ENCODE results near the gene OGDH.
"Not testable (repeated sequence)": the region's sequence is repeated elsewhere in the genome, so short reads cannot be mapped to it uniquely, and the experiment has no call there.

The OGDH gene

DNA sequence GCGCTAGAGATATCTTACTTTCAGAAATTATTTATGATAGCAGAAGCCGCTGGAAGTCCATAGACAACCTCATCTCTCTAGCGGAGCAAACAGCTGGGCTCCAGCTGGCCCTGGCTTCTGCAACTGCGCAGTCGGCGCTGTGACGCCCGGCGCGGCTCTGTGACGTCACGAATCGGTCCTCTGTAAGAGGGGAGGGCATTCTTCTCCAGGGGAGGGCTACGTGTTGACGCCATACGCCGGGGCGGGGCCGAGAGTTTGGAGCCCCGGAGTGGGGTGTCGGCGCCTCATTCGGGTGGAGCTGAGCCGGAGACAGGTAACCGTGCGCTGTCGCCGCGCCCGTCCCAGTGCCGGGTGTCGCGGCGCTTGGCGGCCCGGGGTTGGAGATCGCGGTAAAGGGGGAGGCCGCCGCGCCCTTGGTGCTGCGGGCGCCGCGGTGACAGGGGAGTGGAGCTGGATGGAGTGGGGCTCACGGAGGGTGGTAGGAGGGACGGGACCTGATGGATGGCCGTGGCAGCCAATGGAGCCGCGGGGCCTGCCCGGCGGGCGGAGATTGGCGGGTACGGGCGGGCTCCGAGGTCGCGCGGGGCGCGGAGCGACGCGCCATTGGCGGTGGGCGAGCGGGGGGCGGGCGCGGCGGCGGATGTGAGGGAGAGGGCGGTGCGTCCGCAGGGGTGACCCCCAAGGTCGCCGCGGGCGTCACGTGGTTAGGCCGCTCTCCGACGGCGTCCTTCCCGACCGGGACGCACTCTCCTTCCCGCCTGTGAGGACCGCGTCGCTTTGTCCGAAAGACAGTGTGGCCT lies at the start of gene OGDH:
Gene OGDH (plus strand): TSS at position 287 of the 800 bp plus-strand sequence. CDS start 17,717 bp downstream, outside the sequence.
- DNase-seq, result peak; percentile 100

DNA sequence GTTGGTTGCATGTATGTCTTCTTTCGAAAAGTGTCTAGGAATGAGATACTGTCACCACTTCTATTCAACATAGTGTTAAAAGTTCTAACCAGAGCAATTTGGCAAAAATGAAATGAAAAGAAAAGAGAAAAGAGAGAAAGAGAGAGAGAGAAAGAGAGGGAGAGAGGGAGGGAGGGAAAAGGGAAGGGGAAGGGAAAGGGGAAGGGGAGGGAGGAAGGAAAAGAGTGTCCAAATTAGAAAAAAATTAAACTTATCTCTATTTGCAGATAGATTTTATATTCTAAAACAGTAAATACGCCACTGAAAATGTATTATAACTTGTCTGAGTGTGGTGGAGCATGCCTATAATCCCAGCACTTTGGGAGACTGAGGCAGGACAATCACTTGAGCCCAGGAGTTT lies 48.9 kb upstream of the OGDH start:
- DNase-seq, result no peak

DNA sequence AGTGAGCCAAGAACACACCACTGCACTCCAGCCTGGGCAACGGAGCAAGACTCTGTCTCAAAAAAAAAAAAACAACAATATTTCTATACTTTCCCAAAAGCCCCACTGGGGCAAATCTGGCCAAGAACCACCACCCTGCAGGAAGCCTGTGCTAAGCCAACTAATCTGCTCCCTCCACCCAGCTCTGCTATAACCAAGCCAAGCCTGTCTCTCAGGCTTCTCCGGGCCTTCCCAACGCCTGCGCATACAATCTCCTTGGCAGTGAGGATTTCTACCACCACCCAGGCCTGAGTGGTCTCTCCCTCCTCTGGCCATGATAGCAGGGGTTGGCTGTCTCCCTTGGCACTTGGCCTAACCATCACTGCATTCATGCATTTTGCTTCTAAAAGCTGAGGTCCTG lies 46.9 kb upstream of the OGDH start:
- no peak for DNase-seq

DNA sequence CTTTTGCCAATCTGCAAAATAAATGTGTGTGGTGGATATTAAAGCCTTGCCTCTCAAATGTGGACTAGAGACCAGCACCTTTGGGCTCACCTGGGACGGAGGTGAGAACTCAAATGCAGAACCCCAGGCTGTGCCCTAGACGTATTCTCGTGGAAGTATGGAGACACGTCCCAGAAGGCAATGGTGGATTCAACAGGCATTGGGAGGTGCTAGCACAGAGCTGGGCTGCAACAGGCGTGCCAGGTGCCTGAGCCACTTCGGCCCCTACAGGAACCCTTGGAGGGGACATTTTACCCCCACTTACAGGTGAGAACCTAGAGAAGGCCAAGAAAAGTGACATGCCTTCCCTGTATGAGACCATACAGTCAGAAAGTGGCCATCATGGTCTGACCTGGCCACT lies 44.9 kb upstream of the OGDH start:
- DNase-seq, result no peak

DNA sequence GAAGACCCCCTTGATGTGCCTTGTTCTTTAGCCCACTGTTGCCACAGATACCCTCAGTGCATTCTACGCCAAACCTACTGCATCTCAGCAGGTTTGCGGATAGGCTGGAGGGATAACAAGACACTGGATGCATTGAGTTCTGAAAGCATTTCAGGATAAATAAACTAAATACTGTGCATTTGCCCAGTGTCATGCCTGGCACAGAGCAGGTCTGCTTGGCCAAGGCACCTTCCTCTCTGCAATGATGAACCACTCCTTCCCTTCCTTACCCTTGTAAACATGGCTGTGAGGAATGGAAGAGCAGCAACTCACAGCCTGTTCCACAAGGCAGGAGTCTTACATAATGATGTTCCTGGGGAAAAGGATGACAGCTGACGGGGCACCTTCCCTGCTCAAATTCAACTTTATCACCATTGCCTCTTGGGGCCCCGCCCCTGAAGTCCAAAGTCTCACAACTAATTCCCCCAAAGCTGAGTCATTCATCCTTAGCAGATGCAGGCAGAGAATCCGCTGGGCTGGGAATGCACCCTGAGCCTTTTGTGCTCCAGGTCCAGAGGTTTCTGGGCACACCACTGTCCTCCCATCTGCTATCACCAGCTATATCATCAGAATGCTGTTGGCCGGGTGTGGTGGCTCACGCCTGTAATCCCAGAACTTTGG lies 44.3 kb upstream of the OGDH start:
- no peak for DNase-seq

DNA sequence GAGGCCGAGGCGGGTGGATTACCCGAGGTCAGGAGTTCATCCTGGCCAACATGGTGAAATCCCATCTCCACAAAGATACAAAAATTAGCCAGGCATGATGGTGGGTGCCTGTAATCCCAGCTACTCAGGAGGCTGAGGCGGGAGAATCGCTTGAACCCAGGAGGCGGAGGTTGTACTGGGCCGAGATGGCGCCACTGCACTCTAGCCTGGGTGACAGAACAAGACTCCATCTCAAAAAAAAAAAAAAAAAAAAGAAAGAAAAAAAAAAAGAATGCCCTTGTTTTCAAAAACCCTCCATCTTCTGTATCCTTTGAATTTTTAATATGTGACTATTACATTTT lies 43.8 kb upstream of the OGDH start:
- DNase-seq, result not testable (repeated sequence)

DNA sequence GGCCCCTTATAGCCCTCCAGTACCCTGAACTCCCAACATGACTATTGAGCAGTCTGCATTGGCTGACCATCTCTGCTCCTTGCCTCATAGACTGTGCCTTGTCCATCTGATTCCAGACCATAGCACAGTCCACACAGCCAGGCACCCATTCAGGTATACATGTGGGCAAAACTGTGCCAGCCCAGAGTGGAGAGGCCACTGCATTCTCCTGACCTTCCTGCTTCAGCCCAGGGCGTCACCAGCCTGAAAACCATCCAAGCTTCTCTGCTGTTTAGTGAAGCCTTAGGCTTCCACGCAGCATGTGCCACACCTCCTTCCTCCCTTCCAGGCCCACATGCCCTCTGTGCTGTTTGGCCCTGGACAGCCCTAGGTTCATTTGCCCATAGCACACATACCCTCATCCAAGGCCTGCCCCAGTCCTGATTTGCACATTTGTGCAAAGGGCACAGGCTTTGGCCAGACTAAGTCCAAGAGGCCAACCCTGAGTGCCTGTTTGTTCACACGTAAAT lies 43.2 kb upstream of the OGDH start:
- DNase-seq, result no peak

DNA sequence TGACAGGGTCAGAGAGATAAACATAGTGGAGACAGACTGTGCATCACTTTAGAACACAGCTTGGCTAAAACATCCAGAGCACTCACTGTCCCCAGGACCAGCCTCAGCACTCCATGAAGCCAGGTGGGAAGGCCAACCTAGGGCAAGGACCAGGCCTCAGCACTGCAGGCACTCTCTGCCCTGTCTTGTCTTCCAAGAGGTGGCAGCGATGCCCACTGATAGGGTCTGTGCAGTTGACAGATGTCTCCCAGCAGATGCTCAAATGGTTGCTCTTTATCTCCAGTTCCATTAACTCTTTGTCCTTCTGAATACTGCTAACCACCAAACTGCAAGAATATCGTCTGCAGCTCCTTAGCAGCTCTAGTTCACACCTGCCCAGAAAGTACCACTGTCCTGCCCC lies 41.8 kb upstream of the OGDH start:
- DNase-seq, result no peak

DNA sequence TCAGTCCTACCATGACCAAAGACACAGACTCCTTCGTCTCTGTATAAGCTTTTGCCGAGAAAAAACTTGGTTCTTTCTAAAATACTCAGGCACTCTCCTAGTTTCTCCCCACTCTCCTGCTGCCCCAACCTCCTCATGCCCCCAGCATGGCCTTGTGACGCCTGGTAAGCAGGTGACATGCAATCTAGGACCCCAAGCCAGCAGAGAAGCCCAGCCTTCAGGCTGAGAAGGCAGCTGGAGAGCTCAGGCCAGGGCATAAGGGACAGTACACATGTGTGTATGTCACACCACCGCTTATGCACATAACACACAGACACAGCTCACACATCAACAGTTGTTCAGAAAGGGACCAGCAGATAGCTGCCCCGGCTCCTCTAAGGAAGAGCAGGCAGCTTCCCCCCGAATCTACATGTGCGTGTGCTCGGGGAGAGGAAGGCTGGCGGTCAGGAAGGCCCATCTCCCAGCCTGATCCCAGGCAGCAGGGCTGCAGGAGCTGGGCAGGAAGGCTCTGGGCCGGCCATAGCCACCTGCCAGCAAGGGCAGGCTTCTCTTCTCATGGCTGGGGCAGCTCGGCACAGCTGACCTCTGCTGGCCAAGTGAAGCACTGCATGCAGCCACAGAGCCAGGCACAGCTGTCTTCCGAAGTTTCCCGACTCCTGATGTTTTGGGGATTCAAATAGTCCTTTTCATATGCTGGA lies 41.2 kb upstream of the OGDH start:
- DNase-seq, result peak; percentile 69

DNA sequence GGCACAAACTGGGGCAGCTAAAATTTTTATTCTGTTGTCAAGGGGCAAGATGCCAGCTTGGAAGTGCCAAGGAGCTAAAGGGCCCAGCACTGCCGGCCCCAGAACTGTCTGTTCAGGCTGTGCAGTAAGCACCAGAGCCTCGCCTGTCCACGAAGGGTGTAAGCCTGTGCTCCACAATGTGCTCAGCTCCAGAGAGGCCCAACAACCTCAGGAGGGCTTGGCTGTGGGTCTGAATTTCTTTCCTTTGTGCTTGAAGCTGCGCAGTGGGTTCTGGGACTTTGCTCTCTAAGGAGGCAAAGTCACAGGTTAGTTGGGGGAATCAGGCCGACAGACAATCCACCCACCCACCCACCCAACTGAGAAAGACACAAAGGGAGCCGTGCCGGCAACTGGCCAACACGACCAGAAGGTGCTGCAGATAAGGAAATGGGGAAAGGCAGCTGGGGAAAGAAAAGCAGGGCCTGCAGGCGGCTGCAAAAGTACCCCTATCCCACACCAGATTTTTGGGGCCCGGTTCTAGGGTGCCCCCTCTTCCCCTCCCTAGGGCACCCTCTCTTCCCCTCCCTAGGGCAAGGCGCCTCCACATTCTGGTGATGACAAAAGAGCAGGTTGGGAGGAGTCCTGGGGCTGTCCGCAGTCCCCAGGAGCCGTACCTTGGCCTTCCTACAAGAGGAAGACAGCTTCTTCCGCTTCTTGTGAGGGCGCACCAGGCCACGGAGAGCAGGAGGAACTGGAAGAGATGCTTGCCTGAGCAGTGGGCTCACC lies 40.5 kb upstream of the OGDH start:
- DNase-seq, result no peak

DNA sequence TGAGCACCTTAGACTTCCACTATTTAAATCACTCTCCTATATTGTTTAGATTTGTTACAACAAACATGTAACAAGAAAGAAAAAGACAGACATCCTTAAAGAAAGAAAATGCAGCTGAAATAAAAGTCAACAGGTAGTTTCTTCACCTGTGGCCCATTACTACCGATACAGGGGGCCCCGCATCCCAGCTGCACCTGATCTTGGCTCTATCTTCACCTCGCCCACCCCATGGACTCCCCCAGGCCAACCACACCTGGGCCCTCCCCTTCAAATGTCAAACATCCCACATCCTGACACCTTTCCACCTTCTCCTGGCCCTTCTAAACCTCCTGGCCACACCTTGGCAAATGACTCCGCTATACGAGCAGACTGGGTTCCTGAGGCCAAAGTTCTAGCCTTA lies 39.7 kb upstream of the OGDH start:
- DNase-seq, result no peak

DNA sequence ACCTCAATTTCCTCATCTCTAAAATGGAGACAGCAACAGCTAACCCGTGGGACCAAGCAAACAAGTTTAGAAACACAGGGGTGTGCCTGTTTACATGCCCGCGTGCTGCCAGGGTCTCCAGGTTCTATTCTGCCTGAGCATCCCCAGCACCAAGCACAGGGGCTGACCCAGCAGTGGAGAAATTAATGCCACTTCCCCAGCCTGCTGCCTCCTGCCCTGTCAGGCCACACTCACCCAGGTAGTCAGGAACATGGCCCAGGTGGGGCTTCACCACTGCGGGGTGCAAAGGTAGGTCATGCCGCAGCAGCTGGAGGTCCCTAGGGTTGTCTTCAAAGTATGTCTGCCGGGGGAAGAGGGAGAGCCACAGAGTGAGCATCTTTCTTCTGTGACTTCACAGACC lies 38.5 kb upstream of the OGDH start:
- no peak for DNase-seq

DNA sequence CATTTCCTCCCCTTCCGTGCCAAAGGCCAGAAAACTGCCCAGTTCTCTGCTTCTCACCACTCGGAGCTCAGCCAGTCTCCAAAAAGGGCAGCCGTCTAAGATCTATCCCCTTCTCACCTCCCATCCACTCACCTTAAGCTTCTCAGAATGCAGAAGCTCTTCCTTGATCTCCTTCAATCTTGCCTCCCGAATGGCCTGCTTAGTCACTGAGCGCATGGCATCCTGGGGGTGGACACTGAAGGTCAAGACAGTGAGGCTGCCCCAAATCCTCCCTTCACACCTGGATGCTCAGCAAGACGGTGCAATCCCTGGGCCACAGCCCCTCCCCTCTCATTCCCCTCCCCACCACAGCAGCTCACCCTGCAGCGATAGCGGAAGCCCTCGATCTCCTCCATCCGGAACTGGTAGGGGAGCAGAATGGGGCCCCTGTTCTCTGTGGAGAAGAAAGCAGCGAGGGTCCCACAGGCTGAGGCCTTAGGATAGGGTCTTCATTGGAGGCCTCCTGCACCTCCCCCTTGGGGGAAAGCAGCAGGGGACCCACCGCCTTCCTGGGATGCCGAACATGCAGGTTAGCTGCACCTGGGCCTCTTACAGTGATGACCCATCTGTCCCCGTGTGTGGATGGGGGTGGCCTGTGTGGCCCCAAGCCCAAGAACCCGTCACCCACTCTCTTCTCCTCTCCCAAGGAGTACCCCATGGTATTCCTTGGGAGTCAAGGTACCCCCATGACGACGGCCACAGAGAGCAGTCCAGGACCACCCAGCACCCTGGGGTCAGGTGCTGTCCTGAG lies 37.5 kb upstream of the OGDH start:
- no peak for DNase-seq

DNA sequence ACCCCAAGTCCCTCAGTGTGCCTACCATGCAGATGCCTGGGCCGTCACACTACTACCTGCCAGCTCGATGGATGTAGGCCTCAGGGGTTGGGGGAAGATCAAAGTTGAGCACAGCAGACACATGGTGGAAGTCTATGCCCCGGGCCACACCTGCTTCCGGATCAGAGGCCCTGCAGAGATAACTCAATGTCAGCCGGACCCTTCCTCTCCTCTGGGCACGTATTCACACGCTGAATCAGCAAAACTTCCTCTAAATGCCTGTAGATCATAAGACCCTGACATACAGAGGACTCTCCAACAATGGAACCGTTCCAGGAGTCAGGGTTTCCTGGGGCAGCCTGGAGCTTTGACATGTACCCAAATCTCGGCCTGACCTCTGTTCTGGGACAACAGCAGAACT lies 36.5 kb upstream of the OGDH start:
- DNase-seq, result no peak

DNA sequence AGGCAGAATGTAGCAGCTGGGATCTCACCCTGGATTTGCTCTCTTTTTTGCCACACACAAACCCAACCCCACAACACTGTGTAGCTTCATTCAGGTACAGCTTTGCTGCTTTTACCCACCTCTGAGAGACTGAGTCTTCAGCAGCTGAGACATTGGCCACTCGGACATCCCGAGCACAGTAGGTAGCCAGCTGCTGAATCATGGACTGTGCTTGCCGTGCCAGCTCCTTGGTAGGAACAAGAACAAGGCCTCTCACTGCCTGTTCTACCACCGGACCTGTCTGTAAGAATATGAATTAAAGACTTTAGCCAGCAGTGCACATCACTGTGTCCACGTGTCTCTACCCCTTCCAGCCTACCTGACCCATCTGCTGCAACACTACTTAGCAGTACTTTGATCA lies 33.7 kb upstream of the OGDH start:
- no peak for DNase-seq

DNA sequence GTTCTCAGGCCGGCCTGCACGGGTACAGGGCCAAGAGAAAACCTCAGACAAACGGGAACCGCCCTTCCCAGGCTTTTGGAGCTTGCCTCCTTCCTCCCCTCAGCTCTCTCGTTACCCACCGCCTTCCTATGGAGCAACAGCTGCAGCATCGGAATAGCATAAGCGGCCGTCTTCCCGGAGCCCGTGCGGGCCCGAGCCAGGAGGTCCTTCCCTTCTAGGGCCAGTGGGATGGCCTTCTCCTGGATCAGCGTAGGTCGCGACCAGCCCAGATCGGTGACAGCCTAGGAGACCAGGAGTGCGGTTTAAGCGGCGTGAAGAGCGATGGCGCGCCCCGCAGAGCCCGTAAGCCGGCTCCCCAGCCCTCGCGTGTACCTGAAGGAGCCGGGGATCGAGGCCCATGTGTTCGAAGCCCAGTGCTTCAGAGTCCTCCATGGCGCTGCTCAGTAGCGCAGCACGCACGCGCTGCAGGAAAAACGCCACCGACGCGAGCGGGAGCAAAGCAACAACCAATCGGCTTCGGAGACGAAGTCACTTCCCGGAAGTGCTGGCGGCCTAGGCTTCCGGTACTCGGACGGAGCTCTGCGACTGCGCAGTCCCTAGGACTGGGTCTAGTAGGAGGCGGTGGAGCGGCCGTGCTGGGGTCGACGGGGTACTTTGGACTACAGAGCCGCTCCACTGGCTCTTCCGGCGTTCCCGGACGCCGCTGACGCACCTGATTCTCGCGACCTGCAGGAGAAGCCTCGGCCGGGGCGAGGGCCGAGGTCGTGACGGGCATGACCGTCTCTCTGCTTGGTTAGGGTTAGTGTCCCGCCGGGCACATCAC lies 32.8 kb upstream of the OGDH start, which contains the start of gene DDX56:
Gene DDX56 (minus strand): TSS at position 445 of the 823 bp plus-strand sequence. CDS start 13 bp downstream, at position 432.
- DNase-seq, result peak; percentile 99

DNA sequence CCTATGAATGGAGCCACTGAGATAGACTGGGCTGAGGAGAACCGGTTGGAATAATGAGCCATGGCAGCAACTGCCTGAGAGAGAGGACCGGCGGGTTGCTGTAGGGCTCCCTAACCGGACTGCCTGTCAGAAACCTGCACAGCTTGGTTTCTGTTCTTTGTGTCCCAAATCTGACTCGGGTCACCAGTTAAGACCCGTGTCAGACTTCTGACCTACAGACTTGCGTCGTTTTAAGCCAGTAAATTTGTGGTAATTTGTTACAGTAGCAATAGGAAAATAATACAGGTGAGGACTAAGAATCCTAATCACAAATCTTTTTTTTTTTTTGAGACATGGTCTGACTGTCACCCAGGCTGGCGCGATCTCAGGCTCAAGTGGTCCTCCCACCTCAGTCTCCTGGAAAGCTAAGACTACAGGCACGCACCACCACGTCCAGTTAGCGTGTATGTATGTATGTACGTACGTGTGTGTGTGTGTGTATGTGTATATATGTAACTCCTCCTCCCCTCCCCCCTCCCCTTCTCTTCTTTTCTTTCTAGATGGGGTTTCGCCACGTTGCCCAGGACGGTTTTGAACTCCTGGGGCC lies 32.0 kb upstream of the OGDH start:
- no peak for DNase-seq

DNA sequence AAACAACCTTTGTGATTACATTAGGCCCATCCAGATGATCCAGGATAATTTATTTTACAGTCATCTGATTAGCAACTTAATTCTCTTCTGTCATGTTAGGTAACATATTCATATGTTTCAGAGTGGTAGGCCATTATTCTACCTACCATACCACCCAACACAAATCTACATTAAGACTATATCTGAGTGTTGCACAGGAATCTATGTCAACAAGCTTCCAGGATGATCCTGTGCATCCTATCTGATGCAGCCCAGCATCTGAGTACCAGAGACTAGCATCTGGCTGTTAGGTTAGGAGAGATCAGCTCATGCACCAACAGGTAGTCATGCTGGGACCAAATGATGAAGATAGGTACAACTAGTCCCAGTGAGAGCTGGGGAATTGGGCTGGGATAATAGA lies 31.4 kb upstream of the OGDH start:
- DNase-seq, result no peak

DNA sequence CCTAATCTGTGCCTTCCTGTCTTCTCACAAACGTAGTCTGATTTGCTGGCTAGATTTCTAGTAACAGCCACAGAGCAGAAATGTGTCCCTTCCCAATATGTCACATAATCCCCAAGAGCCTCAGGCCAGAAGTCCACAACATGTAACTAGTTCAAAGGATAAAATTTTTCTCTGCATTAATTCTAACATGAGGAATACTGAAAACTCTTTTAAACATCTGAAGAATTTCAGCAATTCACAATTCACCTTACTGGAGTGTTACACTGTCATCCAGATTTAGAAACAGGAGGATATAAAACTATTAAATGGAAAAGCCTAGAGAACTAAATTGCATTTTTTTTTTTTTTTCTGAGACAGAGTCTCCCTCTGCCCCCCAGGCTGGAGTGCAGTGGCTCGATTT lies 30.2 kb upstream of the OGDH start:
- DNase-seq, result no peak

DNA sequence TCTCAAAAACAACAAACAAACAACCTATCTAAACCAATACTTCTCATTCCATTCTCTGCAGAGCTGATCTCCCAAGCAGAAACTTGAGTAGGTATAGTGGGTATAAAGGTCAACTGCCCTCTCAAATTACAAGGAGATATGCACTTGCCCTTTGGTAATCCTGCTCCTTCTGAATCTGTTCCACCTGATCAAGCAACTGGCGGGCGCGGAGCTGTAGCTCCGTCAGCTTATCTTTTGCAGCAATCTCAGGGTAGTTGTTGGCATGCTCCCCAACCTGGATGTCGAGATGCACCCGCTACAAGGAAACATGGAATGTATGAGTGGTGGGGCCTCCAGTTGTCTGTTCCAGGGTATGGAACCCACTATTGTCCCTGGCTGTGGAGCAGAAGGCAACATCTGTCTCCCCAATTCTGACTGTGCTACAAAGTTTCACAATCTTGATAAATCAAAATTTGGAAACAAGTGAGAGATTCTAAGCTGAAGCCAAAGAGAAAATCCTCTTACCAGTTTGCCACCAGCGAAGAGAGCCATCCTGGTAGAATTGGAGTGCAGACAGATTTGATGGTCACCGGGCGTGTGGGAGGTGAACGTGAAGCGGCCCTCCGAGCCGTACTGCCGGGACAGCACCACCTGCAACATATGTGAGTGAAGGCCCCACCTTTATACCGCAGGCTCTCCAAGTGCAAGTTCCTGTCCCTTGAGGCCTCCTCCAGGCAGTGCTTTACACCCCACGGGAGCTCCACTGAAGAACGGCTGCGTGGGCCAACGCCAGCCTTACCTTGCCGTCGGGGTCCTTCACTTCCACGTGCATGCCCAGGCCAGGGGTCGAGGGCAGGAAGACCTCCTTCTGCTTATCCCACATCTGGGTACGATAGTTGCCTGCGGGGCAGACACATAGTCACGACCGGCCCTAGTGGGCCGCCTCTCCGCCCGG lies 25.2 kb upstream of the OGDH start:
- DNase-seq, result peak; percentile 74

All from RPMI8226 (cell line).